HL-60 (cell line): ENCODE data around the gene ANKRD22.

ENCODE experiments used
- CTCF ChIP-seq: IDR thresholded peaks from one replicate; pipeline ENCODE4 v1.5.1; 2011; ENCODE audit warnings: low read length, control low read depth, inconsistent platforms; ENCODE audit not compliant: insufficient read depth
- GABPA ChIP-seq: IDR thresholded peaks from 2 replicates; pipeline ENCODE4 v1.6.1; 2012; ENCODE audit warnings: low read depth

- no peak for TF ChIP-seq CTCF
- TF ChIP-seq GABPA: no peak
Measured at GRCh38 chr10:88828310-88828709, 23.3 kb downstream of the ANKRD22 start.
